Spinal cord (tissue), 10 donors: ENCODE results near the gene CYP1A1. TPM values are rescaled to one million over a fixed set of nuclear protein-coding genes. Genes with fewer than 3 reads are reported as not detected.

ENCODE experiments used
- DNase-seq, 6 donors: peaks; one replicate each; pipeline versions ENCODE4 v3.0.0 to v3.0.0-alpha.2; 2013 to 2015; ENCODE audit warnings: low spot score in 6 of 6, low read depth in 4 of 6
- H3K27ac ChIP-seq: one replicate; pipeline ENCODE4 v1.5.1; 2013; ENCODE audit warnings: low read depth, low read length, control low read depth
- H3K27me3 ChIP-seq: one replicate; pipeline ENCODE4 v1.6.1; 2013; ENCODE audit warnings: low read length; ENCODE audit not compliant: control insufficient read depth, insufficient read depth
- H3K36me3 ChIP-seq: one replicate; pipeline ENCODE4 v1.6.1; 2013; ENCODE audit warnings: low read length; ENCODE audit not compliant: control insufficient read depth, insufficient read depth
- H3K4me1 ChIP-seq: one replicate; pipeline ENCODE4 v1.6.1; 2013; ENCODE audit warnings: low read length; ENCODE audit not compliant: control insufficient read depth, insufficient read depth
- H3K4me3 ChIP-seq: one replicate; pipeline ENCODE4 v1.5.1; 2013; ENCODE audit warnings: low read depth, low read length, control low read depth
- H3K9me3 ChIP-seq: one replicate; pipeline ENCODE4 v1.6.1; 2013; ENCODE audit warnings: low read length; ENCODE audit not compliant: control insufficient read depth, insufficient read depth
- WGBS: methylation state at CpG from one replicate; pipeline ENCODE4 v1.1.5; 2013; ENCODE audit warnings: missing lambda C conversion rate; ENCODE audit not compliant: insufficient coverage; 5-methylcytosine and 5-hydroxymethylcytosine counted together
- polyA plus RNA-seq, 2 donors: library from polyadenylated mRNA; unstranded; fragments of 120-200 nt; gene quantifications; one replicate each; pipeline ENCODE4 v1.2.1, GENCODE V29; 2013; ENCODE audit not compliant: insufficient read length in 2 of 2
- total RNA-seq, 2 donors: library from RNA; depleted of rRNA in 1 of 2; stranded (reverse); fragments of 120-200 nt in 1 of 2; fragments of >200 nt in 1 of 2; gene quantifications; one replicate each; pipeline versions ENCODE4 v1.2.3 to v1.2.4, GENCODE V29; 2013 to 2014
- donor health status: healthy.

The CYP1A1 gene
- total and polyA plus RNA-seq, 4 donors: 0.33 to 1.6 (median 1.0) TPM

DNA sequence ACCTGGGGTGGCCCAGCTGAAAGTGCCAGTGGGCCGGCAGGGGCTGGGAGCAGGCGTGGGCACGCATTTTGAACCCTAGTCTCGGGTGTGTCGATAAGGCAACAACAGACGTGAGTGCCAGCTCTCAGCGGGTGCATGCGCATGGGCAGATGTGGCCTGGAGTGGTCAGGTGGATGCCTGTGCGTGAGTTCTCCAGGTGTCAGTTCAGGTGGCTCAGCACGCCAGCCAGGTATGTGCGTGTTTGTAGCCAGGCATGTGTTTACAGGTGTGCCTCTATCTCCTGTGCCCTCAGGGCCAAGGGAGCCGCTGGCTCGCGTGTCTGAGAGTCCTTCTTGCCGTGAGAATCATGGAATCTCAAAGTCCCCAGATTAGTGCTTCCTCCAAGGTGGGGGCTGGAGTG is 38.1 kb upstream of the CYP1A1 start:
- Histone ChIP-seq H3K4me1 (peaks cover 2% of the 10 kb centered on the region), H3K27me3 (no peaks in the 10 kb centered on the region)
- 85% methylated on average over 15 of the region's 15 CpGs for WGBS

DNA sequence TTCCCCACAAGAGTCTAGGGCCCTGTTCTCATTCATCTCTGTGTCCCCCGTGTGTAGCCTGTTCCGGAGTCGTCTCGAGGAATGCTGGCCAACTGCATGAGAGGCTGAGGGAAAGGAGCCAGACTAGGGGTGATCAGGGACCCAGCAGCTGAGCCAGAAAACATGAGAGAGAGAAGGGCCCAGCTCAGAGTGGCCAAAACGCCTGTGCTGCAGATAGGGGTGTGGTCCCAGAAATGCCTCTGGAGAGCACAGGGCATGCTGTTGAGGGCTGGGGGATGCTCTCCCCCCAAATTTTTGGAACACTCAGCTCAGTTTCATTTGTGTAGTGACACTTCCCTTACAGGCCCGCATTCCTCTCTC is 37.4 kb upstream of the CYP1A1 start:
- WGBS: 53% methylated on average over 5 of the region's 6 CpGs

More for the DNA sequence above, 38.1 kb upstream of the CYP1A1 start:
- Histone ChIP-seq H3K27ac (no peak overlapping the region), H3K9me3 (no peaks in the 10 kb centered on the region), H3K4me3 (no peak overlapping the region), H3K36me3 (no peaks in the 10 kb centered on the region)
- DNase-seq: no peak

DNA sequence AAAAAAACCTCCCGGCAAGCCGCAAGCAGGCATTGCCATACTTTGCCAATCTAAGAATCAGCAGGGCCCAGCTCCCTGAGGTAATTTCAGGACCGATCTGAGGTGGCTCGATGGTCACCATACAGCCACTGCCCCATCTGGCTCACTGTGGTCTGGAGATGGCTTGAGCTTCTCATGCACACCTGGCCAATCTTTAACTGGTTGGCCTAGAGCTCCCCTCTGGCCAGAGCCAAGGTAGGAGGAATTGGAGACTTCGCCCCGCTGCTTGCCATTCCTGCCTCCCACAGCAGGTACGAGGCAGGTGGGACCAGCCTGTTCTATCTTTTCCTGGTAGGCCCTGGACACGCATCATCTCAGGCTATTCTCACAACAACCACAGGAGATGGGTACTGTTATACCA is 33.4 kb upstream of the CYP1A1 start:
- 90% methylated on average over 6 of the region's 8 CpGs for WGBS

More for the DNA sequence above, 37.4 kb upstream of the CYP1A1 start:
- Histone ChIP-seq H3K27ac (no peak overlapping the region), H3K9me3 (no peaks in the 10 kb centered on the region), H3K27me3 (no peaks in the 10 kb centered on the region), H3K4me1 (no peaks in the 10 kb centered on the region), H3K4me3 (no peak overlapping the region), H3K36me3 (no peaks in the 10 kb centered on the region)
- DNase-seq: peak in 1 of 6 donors; percentile 8

DNA sequence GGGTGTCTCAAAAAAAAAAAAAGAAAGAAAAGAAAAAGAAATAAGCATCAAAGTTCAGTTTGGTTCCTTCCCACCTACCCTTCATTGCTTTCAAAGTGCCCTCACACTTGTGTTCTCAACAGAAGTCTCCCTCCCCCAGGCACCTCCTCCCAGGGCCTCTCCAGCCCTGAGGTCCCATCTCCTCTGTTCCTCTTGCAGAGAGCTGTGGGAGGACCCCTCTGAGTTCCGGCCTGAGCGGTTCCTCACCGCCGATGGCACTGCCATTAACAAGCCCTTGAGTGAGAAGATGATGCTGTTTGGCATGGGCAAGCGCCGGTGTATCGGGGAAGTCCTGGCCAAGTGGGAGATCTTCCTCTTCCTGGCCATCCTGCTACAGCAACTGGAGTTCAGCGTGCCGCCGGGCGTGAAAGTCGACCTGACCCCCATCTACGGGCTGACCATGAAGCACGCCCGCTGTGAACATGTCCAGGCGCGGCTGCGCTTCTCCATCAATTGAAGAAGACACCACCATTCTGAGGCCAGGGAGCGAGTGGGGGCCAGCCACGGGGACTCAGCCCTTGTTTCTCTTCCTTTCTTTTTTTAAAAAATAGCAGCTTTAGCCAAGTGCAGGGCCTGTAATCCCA is 29.4 kb upstream of the CYP1A1 start:
- H3K4me1 ChIP-seq: no peaks in the 10 kb centered on the region

More for the DNA sequence above, 33.4 kb upstream of the CYP1A1 start:
- no peaks in the 10 kb centered on the region for H3K27me3 ChIP-seq
- no peaks in the 10 kb centered on the region for H3K4me1 ChIP-seq
- no peaks in the 10 kb centered on the region for H3K36me3 ChIP-seq
- H3K27ac ChIP-seq: no peak overlapping the region
- H3K9me3 ChIP-seq: no peaks in the 10 kb centered on the region
- no peak overlapping the region for H3K4me3 ChIP-seq
- no peak for DNase-seq

DNA sequence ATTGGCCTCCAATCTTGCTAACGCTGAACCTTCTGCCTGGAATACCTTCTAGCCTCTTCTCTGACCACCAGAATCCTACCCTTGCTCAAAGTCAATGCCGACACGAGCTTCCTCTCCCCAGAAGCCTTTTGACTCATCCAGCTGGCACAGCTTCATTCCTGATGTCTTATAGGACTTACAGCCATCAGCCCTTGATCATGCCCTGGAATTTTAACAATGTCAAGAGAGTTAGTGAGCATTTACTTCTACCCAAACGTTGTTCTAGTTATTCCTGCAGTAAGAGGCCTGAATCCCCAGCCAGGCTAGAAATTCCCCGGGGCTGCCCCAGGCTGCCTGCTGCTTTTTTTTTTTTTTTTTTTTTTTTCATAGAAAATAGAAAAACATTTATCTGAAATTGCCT is 27.2 kb upstream of the CYP1A1 start:
- WGBS: 73% methylated on average over 3 of the region's 5 CpGs
- H3K9me3 ChIP-seq: no peaks in the 10 kb centered on the region
- H3K27ac ChIP-seq: no peak overlapping the region
- H3K27me3 ChIP-seq: no peaks in the 10 kb centered on the region
- no peaks in the 10 kb centered on the region for H3K4me1 ChIP-seq
- no peak for DNase-seq
- H3K36me3 ChIP-seq: no peaks in the 10 kb centered on the region
- no peak overlapping the region for H3K4me3 ChIP-seq

More for the DNA sequence above, 29.4 kb upstream of the CYP1A1 start:
- DNase-seq: no peak
- Histone ChIP-seq H3K9me3 (no peaks in the 10 kb centered on the region), H3K27me3 (no peaks in the 10 kb centered on the region), H3K4me3 (no peak overlapping the region), H3K27ac (no peak overlapping the region), H3K36me3 (no peaks in the 10 kb centered on the region)
- WGBS: 80% methylated on average over 14 of the region's 20 CpGs

DNA sequence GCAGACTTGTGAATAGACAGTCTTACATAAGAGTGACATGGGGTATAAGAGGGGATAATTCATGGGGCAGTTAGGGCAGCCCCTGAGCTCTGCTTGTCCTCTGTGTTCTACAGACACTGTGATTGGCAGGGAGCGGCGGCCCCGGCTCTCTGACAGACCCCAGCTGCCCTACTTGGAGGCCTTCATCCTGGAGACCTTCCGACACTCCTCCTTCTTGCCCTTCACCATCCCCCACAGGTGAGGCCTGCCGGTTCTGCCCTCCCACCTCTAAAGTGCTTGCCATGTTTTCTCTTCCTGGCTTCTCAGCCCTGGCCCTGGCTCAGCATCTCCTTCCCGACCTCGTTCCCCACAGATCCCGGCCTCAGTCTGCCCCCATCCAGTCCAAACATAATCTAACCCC is 26.7 kb upstream of the CYP1A1 start:
- 76% methylated on average over 8 of the region's 8 CpGs for WGBS
- Histone ChIP-seq H3K4me1 (no peaks in the 10 kb centered on the region), H3K27me3 (no peaks in the 10 kb centered on the region), H3K27ac (no peak overlapping the region), H3K4me3 (no peak overlapping the region), H3K9me3 (no peaks in the 10 kb centered on the region), H3K36me3 (no peaks in the 10 kb centered on the region)
- DNase-seq: no peak

DNA sequence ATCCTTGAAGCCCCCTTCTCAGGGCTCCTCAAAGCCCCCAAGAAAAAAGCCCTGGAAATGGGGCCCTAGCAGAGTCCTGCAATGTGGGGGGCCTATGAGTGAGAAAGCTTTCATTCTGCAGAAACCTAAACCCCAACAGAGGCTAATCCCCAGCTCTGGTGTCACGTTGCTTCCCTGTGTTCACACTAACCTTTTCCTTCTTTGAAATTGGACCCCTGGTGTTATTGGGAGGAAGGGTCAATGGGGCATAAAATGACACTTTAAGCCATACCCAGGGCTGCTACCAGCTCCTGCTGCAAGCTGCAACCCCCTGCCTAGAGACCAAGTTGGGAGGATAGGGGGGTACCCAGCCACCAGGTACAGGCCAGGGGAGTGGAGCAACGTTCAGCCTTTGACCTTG is 25.4 kb upstream of the CYP1A1 start:
- Histone ChIP-seq H3K9me3 (no peaks in the 10 kb centered on the region), H3K27ac (no peak overlapping the region), H3K36me3 (no peaks in the 10 kb centered on the region), H3K4me1 (no peaks in the 10 kb centered on the region), H3K4me3 (no peak overlapping the region), H3K27me3 (no peaks in the 10 kb centered on the region)
- WGBS: 13% methylated on average over 1 of the region's 2 CpGs
- no peak for DNase-seq

DNA sequence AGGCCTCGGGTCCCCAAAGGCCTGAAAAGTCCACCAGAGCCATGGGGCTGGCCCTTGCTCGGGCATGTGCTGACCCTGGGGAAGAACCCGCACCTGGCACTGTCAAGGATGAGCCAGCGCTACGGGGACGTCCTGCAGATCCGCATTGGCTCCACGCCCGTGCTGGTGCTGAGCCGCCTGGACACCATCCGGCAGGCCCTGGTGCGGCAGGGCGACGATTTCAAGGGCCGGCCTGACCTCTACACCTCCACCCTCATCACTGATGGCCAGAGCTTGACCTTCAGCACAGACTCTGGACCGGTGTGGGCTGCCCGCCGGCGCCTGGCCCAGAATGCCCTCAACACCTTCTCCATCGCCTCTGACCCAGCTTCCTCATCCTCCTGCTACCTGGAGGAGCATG is 24.5 kb upstream of the CYP1A1 start:
- H3K27me3 ChIP-seq: no peaks in the 10 kb centered on the region
- 94% methylated on average over 20 of the region's 20 CpGs for WGBS
- no peaks in the 10 kb centered on the region for H3K9me3 ChIP-seq
- no peak overlapping the region for H3K4me3 ChIP-seq
- H3K36me3 ChIP-seq: no peaks in the 10 kb centered on the region
- no peak overlapping the region for H3K27ac ChIP-seq
- no peak for DNase-seq
- no peaks in the 10 kb centered on the region for H3K4me1 ChIP-seq

DNA sequence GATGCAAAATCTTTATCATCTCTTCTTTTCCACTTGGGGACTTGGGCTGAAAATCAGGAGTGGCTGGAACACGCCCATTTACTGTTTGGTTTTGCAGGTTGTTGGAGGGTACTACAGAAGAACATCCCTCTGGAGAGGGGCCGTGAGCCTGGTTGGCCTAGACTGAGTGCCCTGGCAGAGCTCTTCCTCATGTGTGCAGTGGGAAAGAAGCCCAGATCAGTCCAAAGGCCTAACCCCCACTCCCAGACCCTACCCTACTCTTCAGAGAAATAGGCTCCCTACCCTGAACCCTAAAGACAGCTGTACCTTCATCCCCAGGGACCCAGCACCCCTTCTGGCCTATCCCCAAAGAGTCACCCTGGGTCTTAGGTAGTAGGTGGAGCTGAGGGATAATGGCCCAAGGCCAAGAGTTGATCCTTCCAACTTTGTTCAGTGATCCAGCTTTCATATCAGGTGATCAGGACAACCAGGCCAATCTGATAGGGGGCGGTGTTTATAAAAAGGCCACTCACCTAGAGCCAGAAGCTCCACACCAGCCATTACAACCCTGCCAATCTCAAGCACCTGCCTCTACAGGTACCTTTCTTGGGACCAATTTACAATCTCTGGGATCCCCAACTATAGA is 23.1 kb upstream of the CYP1A1 start, which contains the start of gene CYP1A2:
Gene CYP1A2 (plus strand): TSS at position 524 of the 625 bp plus-strand sequence. CDS start 894 bp downstream, outside the sequence.
- no peak within 1 kb of the TSS for H3K4me3 ChIP-seq
- no peaks in the 10 kb centered on the region for H3K4me1 ChIP-seq
- H3K27me3 ChIP-seq: no peaks in the 10 kb centered on the region
- H3K36me3 ChIP-seq: no peaks in the 10 kb centered on the region
- WGBS: 92% methylated on average over 2 of the region's 3 CpGs
- no peak for DNase-seq
- H3K27ac ChIP-seq: no peak within 1 kb of the TSS
- no peaks in the 10 kb centered on the region for H3K9me3 ChIP-seq

DNA sequence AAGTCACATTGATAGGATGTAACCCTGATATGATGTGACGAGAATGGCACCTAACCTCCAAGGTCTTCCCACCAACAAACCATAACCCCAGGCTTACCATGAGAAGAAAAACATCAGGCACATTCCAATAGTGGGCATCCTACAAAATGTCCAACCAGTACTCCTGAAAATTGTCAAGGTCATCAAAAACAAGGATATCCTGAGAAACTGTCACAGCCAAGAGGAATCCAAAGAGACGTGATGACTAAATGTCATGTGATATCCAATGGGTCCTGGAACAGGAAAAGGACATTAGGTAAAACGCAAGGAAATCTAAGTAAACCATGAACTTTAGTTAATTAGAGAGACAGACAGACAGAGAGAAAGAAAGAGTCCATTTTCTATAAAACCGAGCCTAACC is 21.1 kb upstream of the CYP1A1 start:
- no peak overlapping the region for H3K4me3 ChIP-seq
- DNase-seq: no peak
- H3K4me1 ChIP-seq: no peaks in the 10 kb centered on the region
- no peaks in the 10 kb centered on the region for H3K9me3 ChIP-seq
- H3K27ac ChIP-seq: no peak overlapping the region
- H3K36me3 ChIP-seq: no peaks in the 10 kb centered on the region
- WGBS: 40% methylated on average over 1 of the region's 4 CpGs
- no peaks in the 10 kb centered on the region for H3K27me3 ChIP-seq
